Anterior cingulate cortex (tissue), 58 donors: ENCODE results near the gene MMP1.
A peak's percentile ranks its signal among the peaks of the same experiment; 100 is the strongest.

Source experiments
- DNase-seq, 58 donors: peaks; one replicate each; lab custom pipeline; 2025; lab: John Stamatoyannopoulos, UW

Gene MMP1

DNA sequence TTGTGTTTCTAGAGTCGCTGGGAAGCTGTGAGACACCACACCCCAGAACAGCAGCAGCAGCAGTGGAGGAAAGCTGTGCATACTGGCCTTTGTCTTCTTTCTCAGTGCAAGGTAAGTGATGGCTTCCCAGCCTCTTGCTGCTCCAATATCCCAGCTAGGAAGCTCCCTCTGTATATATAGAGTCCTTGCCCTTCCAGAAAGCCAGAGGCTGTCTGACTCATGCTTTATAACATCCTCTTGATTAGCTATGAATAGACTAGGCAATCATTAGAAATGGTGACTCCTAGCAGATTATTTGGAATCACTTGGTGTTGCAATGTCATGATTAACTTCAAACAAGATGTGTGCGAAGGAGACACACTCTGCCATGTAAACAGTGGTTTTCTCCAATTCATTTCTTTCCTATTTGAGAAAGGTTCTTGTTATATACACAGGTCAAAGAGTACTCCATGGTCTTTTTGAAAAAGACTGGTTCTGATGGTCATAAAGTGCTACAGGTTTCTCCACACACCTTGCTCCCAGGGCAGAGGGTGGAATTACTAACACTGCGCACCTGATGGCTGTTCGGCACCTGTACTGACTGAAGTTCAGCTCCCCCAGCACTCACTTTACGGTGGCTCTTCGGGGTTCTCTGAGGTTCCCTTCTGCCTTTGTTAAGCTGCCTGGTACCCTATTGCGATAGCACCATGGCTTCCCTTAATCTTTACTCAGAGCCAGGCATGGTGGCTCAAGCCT lies at the start of gene MMP1:
Gene MMP1, minus strand, starts transcription at position 149 of the 735 bp plus-strand sequence. Its CDS starts 68 bp downstream, at position 81.
- DNase-seq, result no peak

DNA sequence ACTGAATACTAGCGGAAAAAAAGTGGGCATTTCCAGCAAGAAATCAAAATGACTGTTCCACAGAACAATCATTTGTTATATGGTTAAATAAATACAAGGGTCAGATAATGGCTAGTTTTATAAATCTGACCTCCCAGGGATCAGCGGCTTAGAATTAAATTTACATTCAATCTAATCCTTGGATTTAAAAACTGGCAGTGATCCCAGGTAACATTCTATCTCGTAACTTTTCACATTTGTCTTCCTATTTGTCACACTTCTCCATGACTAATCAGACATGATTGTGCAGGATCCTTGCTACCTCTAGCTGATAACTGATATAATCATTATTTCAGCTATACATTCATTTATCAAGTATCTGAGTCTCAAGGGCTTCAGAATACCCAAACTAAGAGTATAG lies 48.3 kb upstream of the MMP1 start:
- DNase-seq, result no peak

DNA sequence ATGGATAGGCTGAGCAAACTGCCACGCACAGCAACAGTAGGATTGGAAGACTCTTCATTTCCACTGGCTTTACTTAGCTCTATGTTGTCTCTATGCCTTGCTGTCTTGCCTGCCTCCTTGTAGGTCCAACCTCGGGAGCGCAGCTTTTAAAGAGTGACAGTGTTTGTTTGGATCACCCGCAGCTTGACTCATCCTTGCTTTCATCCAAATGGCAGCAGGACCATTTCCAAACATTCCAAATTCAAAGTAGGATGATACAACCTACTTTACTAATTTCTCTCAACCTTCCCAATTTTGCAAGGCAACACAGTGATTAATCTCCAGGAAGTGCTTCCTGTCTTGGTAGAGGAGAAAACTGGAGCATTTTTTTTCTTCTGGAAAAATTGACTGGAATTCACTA lies 45.5 kb upstream of the MMP1 start, which contains the start of gene MMP3:
Gene MMP3, minus strand, starts transcription at position 121 of the 400 bp plus-strand sequence. Its CDS starts 63 bp downstream, at position 58.
- no peak for DNase-seq

DNA sequence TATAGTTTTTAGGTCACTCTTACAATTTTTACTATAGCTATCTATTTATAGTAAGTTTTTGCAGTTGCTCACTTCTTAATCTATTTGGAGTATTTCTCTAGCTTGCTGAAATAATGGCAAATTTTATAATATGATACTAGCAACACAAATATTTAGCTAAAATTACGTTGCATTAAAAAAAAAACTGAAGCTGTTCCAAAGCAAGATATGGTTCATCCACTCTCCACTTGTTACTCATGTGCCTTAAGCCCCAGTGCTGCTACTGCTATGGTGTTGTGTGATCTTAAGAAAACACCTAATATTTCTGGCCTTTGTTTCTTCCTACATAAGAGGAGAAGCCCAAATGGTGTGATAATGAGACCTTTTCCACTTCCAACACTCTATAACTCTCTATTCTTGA lies 45.0 kb upstream of the MMP1 start:
- no peak for DNase-seq

DNA sequence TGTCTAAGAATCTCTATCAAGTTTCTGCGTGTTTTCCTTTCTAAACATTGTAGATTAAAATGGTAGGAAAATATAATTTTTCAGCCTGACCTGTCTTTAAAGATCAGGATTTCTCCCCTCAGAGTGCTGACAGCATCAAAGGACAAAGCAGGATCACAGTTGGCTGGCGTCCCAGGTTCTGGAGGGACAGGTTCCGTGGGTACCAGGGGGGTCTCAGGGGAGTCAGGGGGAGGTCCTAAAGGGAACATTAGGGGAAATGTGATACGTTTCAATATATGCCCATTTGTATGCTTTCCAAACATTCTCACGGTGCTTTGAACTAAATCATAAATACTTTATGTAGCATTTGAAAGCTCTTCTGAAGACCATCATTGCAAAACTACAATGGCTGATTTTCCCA lies 42.1 kb upstream of the MMP1 start:
- no peak for DNase-seq

DNA sequence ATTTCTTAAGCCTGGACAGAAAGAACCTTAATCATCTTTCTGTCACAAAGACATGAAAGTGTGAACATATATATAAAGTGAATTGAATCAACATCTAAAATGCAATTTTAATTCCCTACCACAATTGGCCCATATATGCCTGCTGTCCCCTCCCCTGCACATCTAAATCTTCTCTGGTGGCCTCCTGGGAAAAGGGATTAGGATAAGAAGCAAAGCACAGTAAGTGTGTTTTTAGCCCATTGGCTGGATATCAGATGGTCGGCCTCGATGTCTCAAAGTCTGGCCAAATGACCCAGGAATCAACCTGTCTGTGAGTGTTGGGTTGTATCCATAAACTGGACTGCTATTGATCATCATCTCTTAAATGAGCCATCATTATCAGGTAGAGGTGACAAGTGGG lies 39.7 kb upstream of the MMP1 start:
- no peak for DNase-seq

DNA sequence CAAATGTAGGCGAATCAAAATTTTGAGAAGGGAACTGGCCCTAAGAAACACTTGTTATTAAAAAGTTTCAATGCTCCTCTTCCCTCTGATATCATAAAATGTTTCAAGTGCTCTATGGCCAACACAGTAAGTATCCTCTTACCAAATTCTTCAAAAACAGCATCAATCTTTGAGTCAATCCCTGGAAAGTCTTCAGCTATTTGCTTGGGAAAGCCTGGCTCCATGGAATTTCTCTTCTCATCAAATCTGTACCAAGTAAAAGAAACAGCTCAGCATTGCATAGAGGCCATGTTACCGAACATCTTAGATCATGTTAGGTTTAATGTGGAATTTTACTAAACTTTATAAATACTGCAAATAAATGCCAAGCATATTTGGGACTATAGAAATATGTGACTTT lies 39.2 kb upstream of the MMP1 start:
- DNase-seq, result no peak

DNA sequence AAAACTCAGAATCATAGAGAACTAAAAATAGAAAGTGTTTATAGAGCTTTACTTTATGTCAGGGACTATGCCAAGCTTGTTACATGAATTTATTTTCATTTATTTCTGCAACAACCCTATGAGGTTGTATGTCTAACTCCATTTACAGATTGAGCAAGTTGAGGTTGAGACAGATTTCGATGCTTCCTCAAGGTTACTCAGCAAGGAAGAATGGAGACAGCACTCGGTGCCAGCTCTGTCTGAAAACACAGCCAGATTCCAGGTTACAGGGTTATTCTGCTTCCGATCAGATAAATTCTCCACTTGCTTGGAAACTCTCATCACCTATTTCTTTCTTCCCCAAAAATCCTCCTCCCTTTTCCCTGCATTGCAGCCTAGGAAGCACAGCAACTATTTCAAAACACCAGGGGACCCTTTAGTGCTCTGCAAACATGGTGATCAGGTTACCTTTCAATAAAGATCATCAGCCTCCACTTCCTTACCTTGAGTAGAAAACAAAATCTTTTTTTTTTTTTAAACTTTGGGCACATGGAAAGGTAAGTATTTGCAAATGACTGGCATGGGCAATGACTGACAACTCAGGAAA lies 38.4 kb upstream of the MMP1 start:
- no peak for DNase-seq

DNA sequence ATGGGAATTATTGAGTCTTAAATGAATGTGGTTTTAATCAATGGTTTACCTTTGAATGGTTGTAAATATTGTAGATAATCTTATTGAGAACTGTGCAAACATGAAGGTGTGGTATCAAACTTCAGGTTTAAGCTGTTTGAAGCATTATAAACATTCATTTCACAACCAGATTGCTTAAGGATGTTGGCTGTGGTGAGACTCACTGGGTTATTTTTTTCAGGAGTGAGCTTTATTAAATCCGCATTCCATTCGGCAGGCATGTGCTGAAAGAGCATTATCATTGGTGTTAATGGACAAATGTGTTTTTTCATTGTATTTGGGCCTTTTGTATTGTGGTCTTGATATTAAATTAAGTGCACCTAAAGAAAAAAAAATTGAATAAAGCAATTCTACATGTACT lies 35.8 kb upstream of the MMP1 start:
- no peak for DNase-seq

DNA sequence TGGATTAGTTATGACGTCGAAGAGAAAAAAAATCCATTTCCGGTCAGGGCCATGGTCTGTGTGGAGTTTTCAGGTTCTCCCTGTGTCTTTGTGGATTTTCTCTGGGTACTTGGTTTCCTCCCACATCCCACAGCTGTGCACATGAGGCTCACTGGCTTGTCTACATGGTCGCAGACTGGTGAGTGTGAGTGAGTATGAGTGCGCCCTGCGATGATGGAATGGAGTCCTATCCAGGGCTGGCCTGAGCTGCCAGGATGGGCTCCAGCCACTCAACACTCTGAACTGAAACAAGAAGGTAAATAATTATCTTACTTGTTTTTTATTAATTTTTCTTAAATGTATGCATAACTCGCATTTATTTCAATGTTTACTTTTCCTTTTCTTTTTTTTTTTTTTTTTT lies 34.7 kb upstream of the MMP1 start:
- DNase-seq, result no peak

DNA sequence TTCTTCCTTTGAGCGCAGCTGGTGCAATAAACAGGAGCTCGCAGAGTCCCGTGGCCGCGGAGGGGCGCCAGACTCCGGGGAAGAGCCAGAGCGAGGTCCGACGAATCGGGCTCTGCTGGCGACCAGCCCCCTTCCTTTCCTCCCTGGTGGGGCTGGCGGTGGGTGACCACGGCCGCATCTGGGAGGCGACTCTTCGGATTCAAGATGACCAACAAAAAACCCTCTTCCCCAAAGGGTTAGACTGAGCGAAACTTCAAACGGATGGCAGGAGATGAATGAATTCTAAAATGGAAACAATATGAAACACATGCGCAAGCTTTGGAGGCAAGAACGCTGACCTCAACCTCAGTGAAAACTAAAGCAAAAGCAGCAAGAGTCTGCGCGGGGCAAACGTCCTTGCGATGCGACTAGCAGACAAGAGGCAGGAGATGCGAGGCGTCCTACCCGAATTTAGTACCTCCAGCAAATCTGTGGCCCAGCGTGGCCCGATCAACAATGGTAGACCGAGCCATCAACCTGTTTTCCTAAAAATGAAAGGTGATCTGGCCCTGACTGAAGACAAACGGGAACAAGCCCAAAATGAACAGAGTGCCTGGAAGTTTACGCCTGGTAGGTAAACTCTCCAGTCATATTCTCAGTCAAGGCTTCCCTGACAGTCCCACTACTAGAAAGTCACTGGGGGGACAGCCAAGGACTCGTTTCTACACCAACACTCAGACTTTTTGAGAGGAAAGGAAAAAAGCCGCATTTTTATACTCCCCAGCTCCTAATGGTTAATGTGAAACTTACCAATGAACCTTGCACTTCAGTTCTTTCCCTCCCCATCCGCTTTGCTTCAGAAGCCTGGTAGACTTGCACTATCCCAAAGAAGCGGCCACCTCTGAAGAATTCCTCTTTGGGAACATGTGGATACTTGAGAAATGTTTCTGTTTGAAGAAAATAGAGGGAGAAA lies 33.8 kb upstream of the MMP1 start:
- DNase-seq, result peak in 7 of 58 donors; percentile 1 to 17 (median 5)

DNA sequence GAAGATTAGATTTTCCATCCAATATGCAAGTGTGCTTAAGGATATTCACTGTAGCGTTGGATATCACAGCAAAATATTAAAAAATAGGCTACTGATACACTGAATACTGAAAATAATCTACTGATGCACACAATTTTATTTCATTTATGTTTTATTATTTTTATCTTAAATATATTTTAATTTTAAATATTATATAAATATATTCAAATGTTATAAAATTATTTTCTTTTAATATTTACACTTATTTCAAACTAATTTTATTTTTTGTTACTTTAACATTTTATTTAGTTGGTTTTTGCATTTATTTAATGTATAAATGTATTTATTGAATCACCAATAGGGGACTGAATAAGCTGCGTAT lies 33.1 kb upstream of the MMP1 start:
- DNase-seq, result no peak

DNA sequence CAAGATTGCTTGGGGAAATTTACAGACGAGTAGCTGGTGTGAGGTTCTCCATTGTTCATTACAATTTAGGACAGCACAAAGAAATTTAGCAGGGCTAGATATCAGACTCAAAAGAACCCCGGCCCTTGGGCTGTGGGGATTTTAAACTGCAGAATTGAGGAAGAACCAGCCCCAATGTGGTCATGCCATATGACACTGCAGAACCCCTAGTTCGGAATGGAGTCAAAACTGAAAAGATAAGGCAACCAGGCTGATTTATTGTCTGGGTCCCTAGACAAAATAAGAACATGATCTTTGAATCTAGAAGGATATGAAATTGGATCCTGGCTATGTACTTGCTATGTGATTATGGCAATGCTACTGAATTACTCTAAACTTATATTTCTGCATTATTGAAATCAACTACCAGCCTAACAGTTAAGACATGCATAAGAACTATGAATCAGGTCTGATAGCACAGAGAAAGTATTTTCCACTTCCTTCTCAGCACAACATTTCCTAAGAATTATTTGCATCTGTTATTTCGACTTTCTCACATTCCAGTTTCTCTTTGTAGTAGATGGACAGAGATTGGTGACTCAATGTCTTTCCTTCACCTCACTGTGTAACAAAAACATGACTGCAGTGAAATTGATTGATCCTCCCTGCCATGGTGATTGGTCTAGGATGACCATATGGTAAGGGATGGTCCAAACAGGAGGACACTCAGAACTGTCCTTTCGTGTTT lies 32.2 kb upstream of the MMP1 start:
- no peak for DNase-seq

DNA sequence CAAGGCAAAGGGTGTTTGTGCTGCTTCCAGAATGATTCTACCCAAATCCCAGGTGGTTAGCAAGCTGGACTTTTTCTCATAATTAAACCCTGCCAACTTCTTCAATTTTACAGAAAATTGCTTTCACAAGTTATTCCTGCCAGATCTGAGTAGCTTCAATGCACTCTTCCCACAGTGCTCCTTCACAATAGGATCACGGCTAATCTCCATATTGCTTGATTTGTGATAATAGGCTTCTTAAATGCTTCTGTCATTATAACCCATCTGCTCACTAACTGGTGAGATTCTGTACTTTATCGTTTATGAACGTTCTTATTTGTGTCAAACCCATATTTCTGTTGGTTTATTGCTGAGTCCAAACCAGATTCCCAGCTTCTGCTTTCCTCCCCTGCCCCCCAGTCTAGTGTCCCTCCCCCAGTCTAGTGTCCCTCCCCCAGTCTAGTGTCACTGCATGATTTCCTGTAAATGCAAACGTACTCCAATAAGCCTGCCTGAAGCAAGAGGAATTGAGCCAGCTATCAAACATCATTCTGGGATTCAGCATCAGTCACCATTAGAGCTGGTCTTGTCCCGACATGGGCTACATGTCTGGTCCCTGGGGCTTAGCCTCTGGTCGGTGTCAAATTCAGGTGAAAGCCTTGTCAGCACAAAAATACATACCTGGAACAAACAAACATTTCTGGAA lies 31.5 kb upstream of the MMP1 start:
- no peak for DNase-seq

DNA sequence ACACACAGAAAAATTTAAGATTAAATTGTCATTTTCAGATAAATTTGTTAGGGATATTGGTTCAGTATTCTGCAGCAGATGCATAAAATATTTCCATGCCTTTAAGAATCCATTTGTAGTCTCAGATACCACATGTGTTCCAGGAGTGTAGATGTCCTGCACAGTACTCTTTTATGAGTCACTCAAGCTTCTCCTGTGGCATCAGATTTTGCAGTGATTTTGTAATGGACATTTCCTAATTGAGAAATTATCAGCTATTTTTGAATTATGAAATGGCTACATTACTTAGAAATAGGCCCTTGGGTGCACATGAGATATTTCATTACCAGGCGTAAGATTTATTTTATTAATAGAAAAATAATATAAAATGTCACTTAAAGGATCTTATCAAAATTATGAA lies 26.6 kb upstream of the MMP1 start:
- DNase-seq, result no peak

DNA sequence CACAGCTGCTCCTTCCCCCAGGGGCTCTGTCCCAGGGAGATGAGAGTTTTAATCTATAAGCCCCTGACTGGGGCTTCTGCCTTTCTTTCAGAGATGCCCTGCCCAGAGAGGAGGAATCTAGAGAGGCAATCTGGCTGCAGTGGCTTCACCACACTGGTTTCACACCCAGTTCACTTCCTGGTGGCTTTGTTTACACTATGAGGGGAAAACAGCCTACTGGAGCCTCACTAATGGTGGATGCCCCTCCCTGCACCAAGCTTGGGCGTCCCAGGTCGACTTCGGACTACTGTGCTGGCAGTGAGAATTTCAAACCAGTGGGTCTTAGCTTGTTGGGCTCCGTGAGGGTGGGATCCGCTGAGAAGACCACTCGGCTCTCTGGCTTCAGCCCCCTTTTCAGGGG lies 21.5 kb upstream of the MMP1 start:
- DNase-seq, result no peak

DNA sequence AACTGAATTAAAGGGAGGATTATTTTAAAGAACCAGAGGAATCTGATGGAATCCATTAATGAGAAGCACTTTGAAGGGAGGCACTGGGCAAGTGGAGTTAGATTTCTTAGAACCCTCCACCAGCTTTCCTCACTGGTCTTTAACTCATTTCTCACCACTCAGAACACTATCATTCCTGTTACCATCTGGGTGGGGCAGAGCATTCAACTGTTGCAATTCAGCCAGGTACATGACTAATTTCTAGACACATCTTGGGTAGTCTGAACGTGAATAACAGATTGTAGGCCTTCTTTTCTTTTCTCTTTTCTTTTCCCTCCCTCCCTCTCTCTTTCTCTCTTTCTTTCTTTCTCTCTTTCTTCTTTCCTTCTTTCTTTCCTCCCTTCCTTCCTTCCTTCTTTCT lies 15.5 kb upstream of the MMP1 start:
- DNase-seq, result no peak

DNA sequence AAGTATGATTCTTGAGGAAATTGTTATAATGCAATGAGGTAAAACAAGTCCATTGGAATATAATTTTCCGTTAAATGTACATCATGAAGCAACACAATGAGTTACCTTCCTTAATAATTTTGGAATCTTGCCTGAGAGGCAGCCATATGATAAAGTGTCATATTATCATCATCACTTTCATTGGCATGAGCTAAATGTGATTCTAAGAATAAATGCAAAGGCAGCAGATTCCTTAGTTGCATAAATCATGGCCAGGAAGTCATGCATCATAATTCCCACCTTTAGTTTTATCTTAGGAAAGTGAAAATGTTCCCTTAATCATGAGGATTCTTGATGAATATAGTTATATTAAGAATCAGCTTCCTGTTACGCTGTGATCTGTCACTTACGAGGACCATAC lies 14.2 kb upstream of the MMP1 start:
- DNase-seq, result no peak

DNA sequence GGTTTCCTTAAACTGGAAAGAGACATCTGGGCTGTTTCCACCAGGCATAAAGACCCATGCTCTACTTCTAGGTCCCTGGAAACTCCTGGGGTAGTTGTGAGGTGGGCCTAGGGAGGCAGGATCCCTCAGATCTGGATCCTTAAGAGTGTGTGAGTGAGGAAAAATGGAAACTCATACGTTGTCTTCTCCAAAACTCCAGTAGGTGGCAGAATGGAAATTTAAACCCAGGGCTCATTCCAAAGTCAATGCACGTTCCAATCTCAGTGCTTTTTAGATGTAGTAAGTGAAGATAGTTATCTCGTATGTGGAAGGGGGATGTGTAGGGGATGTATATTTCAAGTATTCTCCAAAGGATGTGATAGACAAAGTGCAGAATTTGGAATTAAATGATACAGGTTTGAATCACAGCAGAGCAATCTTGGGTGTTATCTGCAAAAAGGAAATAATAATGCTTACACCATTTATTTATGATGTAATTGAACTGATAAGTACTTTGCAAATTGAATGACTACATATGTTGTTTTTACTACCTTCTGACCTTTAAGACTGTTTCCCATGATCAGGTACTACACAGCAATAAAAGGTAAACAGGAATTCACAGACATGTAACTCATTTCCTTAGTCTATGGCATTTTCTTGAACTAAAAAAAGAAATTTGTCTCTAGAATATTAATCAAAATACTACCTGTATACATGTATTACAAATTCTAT lies 13.1 kb upstream of the MMP1 start:
- peak in 1 of 58 donors; percentile 12 for DNase-seq
